A172 (cell line): Measurements from ENCODE around the gene HTR2C. TPM values are rescaled to one million over a fixed set of nuclear protein-coding genes. Genes with fewer than 3 reads are reported as not detected.
"Not testable (repeated sequence)": the region's sequence is repeated elsewhere in the genome, so short reads cannot be mapped to it uniquely, and the experiment has no call there.

Experiments
- DNase-seq: peaks from one replicate; pipeline ENCODE4 v3.0.0-alpha.2; 2015; ENCODE audit warnings: low spot score
- total RNA-seq: library from RNA; depleted of rRNA; stranded (reverse); fragments of >200 nt; shearing (Covaris generic); gene quantifications from 2 replicates; pipeline ENCODE4 v1.2.3, GENCODE V29; 2014

Gene HTR2C
- total RNA-seq, 1 experiment from 2014 or later = 2.2 TPM

- DNase-seq = no peak
Measured at GRCh38 chrX:114712466-114712865, 128.6 kb downstream of the HTR2C start.

- no peak for DNase-seq
Measured at GRCh38 chrX:114715096-114715495, 131.2 kb downstream of the HTR2C start.

- DNase-seq = no peak
Measured at GRCh38 chrX:114717921-114718320, 134.0 kb downstream of the HTR2C start.

GRCh38 chrX:114766541-114766940, 182.7 kb downstream of the HTR2C start:
- DNase-seq = no peak

- peak; percentile 0 for DNase-seq
Measured at GRCh38 chrX:114774691-114775090, 190.8 kb downstream of the HTR2C start.

- no peak for DNase-seq
Measured at GRCh38 chrX:114782925-114783324, 199.0 kb downstream of the HTR2C start.

- DNase-seq = no peak
Measured at GRCh38 chrX:114787061-114787460, 203.2 kb downstream of the HTR2C start.

- no peak for DNase-seq
Measured at GRCh38 chrX:114797494-114797893, 213.6 kb downstream of the HTR2C start.

GRCh38 chrX:114798907-114799306, 215.0 kb downstream of the HTR2C start:
- DNase-seq = peak; percentile 13

- peak; percentile 3 for DNase-seq
Measured at GRCh38 chrX:114800719-114801118, 216.8 kb downstream of the HTR2C start.

GRCh38 chrX:114819509-114819908, 235.6 kb downstream of the HTR2C start:
- no peak for DNase-seq

GRCh38 chrX:114841051-114841450, 257.2 kb downstream of the HTR2C start:
- peak; percentile 58 for DNase-seq

- DNase-seq = no peak
Measured at GRCh38 chrX:114842181-114842580, 258.3 kb downstream of the HTR2C start.

GRCh38 chrX:114889481-114889880, 305.6 kb downstream of the HTR2C start:
- DNase-seq = no peak

- no peak for DNase-seq
Measured at GRCh38 chrX:114903618-114904017, 319.7 kb downstream of the HTR2C start.

GRCh38 chrX:114905251-114905650, 321.4 kb downstream of the HTR2C start:
- DNase-seq = no peak

- no peak for DNase-seq
Measured at GRCh38 chrX:114906984-114907510, 323.2 kb downstream of the HTR2C start.

- DNase-seq = no peak
Measured at GRCh38 chrX:114924423-114924822, 340.5 kb downstream of the HTR2C start.

- peak; percentile 26 for DNase-seq
Measured at GRCh38 chrX:114924856-114925255, 341.0 kb downstream of the HTR2C start.

- DNase-seq = no peak
Measured at GRCh38 chrX:114930227-114930626, 346.3 kb downstream of the HTR2C start.

- no peak for DNase-seq
Measured at GRCh38 chrX:114932550-114932949, 348.7 kb downstream of the HTR2C start.

- not testable (repeated sequence) for DNase-seq
Measured at GRCh38 chrX:114933291-114933690, 349.4 kb downstream of the HTR2C start.

GRCh38 chrX:114937090-114937489, 353.2 kb downstream of the HTR2C start:
- DNase-seq = not testable (repeated sequence)

GRCh38 chrX:114952696-114953095, 368.8 kb downstream of the HTR2C start:
- DNase-seq = no peak
